H1 (cell line): ENCODE data around the gene DSG4. TPM values are rescaled to one million over a fixed set of nuclear protein-coding genes. Genes with fewer than 3 reads are reported as not detected.

ENCODE experiments used
- ATF2 ChIP-seq: IDR thresholded peaks from 2 replicates; pipeline ENCODE4 v1.6.1; 2012; ENCODE audit warnings: low read length, inconsistent platforms
- NANOG ChIP-seq: IDR thresholded peaks from 2 replicates; pipeline ENCODE4 v1.6.1; 2011; ENCODE audit warnings: low read length, low read depth, mild to moderate bottlenecking, inconsistent platforms; ENCODE audit not compliant: insufficient read depth, poor library complexity, severe bottlenecking
- PHF8 ChIP-seq: fragments of 200-600 bp; sonication (generic); conservative IDR thresholded peaks from 2 replicates; pipeline ENCODE4 v1.7.1; 2012; ENCODE audit warnings: low read depth, mild to moderate bottlenecking, inconsistent platforms, low read length, moderate library complexity
- SAP30 ChIP-seq: fragments of 300-600 bp; sonication (generic); IDR thresholded peaks from 2 replicates; pipeline ENCODE4 v1.7.1; 2012; ENCODE audit warnings: low read length, moderate library complexity, mild to moderate bottlenecking, inconsistent platforms; ENCODE audit not compliant: insufficient read depth, insufficient replicate concordance
- SP1 ChIP-seq: IDR thresholded peaks from 2 replicates; pipeline ENCODE4 v1.6.1; 2011; ENCODE audit warnings: low read depth, low read length
- TBP ChIP-seq: IDR thresholded peaks from 2 replicates; pipeline ENCODE4 v1.6.1; 2011; ENCODE audit warnings: low read depth, low read length, improper control_type of control experiment
- YY1 ChIP-seq: IDR thresholded peaks from 2 replicates; pipeline ENCODE4 v1.6.1; 2011; ENCODE audit warnings: low read depth, mild to moderate bottlenecking, low read length
- polyA plus RNA-seq, 7 experiments: library from polyadenylated mRNA; depleted of rRNA in 3 of 7; stranded (reverse) in 5 of 7; unstranded in 2 of 7; fragments of >200 nt in 5 of 7; fragments of 200-250 nt in 2 of 7; gene quantifications; 1 replicate in 5 of 7; 2 replicates in 1 of 7; 4 replicates in 1 of 7; pipeline versions ENCODE4 v1.2.1 to v1.2.3, GENCODE V29; 2011 to 2013; ENCODE audit warnings: missing spikeins in 2 of 7, mixed read lengths in 2 of 7
- total RNA-seq: library from RNA; stranded (reverse); fragmentation: NEBNext Ultra II Directional; extraction: Animal tissue kit (Norgen Biotek cat#: 25700); gene quantifications from 2 replicates; pipeline ENCODE4 v1.2.1, GENCODE V29; 2021

The DSG4 gene
- total and polyA plus RNA-seq, 2 of the 8 experiments (the other 6 are each of a cell fraction or from before 2014, with no cell fraction given), result not detected

DNA sequence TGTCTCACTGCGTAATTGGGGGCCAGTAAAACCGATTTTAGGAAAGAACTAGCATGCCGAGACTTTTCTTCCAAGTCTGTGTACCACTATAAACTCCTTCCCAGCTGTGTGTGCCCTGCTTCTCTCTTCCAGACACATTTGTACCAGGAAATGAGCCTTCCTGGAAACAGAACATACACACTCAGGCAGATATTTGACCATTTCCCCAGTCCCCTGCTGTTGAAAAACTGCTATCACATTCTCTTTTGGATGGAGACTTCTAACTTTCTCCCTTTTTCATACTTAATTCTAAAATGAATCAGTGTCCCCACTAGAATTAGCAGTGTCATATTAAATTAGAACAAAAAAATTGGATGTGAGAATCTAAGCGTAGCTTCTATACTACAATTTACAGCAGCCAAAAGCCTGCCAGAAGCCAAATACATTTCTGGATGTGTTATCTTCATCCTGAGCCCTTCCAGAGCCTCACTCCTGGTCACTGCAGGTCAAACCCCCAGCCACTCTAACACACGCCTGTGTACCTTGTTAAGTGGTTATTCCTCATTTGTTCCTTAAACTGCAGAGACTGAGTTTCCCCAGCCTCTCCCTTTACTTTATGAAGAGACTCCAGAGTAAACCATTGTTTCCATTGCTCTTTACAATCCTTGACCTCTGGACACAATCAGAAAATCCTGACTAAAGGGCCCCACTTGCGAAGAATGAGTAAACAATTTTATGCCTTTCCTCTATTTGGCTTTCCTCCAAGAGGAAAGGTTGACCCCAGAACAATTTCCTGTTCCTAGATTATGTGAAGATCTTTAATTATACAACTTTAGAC is 20.4 kb downstream of the DSG4 start (continued):
- TF ChIP-seq ATF2 (no peak), SP1 (no peak), YY1 (no peak), PHF8 (no peak), TBP (no peak), NANOG (no peak), SAP30 (no peak)
